HG03196 (cell line): ENCODE measurements around the gene RNF151.

Source experiments
- ATAC-seq: cut with Tn5 transposase; IDR thresholded peaks from one replicate; pipeline ENCODE4 v1.9.1; 2021; ENCODE audit not compliant: unreplicated experiment

Gene RNF151

DNA sequence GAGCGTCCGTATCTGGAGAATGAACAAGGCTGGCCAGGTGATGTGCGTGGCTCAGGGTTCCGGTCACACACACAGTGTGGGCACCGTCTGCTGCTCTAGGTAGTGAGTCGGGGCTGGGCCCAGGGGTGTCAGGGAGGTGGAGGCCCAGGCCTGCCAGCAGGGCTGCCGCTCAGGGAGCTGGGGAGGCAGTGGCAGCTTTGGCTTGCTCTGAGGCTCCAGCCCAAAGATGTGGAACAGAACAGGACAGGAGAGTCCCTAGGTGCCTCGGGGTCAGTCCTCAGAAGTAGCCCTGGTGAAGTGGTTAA is 9.5 kb downstream of the RNF151 start:
- ATAC-seq: no peak

DNA sequence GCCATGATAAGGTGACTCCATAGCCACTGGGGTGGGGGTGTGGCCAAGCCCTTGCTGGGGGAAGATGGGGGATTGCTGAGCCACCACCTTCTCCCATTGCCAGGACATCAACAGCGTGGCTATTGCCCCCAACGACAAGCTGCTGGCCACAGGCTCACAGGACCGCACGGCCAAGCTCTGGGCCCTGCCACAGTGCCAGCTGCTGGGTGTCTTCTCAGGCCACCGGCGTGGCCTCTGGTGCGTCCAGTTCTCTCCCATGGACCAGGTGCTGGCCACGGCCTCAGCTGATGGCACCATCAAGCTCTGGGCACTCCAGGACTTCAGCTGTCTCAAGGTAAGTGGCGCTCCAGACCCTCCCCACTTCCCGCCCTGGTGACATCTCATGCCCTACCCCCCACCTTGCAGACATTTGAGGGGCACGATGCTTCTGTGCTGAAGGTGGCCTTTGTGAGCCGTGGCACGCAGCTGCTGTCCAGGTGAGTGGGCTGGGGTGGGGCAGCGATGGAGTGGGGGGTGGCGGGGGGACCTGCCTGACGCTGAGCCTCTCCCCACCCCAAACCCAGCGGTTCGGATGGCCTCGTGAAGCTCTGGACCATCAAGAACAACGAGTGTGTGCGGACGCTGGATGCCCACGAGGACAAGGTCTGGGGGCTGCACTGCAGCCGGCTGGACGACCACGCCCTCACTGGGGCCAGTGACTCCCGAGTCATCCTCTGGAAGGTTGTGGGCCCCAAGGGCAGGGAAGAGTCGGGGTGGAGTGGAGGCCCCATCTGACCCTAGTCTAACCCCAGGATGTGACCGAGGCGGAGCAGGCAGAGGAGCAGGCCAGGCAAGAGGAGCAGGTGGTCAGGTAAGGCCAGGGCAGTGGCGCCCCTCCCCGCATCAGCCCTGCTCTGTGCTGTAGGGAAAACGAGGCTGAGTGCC is 10.6 kb downstream of the RNF151 start:
- ATAC-seq: no peak

GRCh38 chr16:1977875-1978268 is 11.2 kb downstream of the RNF151 start:
- no peak for ATAC-seq

DNA sequence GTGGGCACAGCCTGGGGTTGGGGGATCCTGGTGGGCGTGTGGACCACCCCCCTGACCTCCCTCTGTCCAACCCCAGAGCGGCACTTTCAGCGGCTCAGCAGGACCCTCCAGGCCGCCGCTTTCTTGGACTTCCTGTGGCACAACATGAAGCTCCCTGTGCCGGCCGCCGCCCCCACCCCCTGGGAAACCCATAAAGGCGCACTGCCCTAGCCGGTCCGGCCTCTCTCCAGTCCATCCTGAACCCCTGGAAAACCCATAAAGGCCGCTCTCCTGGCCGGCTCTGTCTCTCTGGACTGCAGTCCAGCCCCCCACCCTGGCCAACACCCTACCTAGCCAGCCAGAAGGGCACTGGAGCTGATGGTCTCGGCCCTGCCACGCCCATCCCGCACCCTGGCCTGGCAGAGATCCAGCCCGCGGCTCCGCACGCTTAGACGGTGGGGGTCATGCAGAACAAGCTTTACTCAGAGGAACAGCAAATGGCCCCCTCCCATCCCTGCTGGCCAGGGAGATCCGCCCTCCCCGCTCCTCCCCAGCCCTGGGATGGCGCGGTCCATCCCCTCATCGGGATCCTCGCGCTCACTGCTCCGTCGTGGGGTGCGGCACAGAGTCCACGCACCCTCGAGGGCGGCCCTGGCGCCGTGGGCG is 11.9 kb downstream of the RNF151 start:
- ATAC-seq: no peak

GRCh38 chr16:1979271-1980029 is 12.8 kb downstream of the RNF151 start:
- no peak for ATAC-seq

GRCh38 chr16:1980030-1980769 is 13.5 kb downstream of the RNF151 start:
- ATAC-seq: no peak

- no peak for ATAC-seq
Measured at GRCh38 chr16:1980770-1981087, 14.1 kb downstream of the RNF151 start.

- no peak for ATAC-seq
Measured at GRCh38 chr16:1981398-1981836, 14.8 kb downstream of the RNF151 start, which contains the start of gene NOXO1. NOXO1 (minus strand) TSS chr16:1981469; CDS start chr16:1981179, 290 bp downstream.

- no peak for ATAC-seq
Measured at GRCh38 chr16:1982013-1982433, 15.4 kb downstream of the RNF151 start.

DNA sequence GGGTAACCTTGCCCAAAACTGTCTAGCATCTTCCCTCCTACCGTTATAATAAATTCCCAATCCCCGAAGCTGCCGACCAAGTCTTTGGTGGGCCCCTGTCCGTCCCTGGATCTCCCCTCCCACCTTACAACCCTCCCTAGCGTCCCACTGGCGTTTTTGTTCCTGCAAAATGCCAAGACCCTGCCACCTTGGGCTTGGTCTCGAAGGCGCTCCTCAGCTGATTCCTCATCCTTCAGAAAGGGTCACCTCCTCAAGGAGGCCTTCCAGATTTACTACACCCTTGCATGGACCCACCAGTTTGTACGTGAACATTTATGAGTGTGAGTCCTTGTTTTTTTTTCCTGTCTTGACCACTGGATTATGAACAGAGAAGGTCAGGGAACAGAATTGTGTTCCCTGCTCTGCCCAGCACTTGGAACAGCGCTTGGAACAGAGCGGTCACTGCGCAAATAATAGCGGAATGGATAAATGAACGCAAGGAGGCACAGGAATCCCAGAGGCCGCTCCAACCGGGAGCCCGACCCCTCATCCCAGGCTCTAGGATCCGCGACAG is 16.4 kb downstream of the RNF151 start:
- ATAC-seq: no peak

DNA sequence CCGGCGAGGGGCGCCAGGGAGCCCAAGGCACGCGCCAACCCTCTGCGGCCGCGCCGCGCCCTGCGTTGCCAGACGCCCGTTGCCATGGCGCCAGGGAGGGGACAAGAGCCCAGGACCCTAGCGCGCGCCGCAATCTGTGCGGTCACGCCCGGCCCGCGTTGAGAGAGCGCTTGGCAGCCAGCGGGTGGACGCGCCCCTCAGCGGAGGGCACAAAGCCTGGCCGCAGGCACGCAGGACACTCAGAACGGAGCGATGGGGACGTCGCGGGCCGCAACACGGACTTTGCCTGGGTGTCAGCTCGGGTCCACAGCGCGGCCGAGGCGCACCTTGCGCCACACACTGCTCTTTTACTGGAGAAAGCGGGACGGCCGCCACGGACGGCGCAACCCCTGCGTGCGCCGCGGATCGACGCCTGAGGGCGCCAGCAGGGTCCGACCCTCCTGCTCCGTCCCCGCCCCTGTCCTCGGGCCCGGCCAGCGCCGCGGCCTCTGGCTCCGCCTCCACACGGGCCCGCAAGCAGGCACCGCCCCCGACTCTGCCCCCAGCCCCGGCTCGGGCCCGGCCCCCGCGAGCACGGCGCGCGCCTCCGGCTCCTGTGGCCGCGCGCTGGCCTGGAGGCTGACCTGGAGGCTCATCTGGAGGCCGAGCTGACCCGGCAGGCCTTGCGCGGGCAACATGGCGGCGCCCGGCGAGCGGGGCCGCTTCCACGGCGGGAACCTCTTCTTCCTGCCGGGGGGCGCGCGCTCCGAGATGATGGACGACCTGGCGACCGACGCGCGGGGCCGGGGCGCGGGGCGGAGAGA is 17.1 kb downstream of the RNF151 start, which contains the start of gene GFER:
Gene GFER, plus strand, starts transcription at position 650 of the 803 bp plus-strand sequence. Its CDS starts 26 bp downstream, at position 676.
- peak; percentile 68 for ATAC-seq

GRCh38 chr16:1984347-1985225 is 17.9 kb downstream of the RNF151 start:
- ATAC-seq: no peak

DNA sequence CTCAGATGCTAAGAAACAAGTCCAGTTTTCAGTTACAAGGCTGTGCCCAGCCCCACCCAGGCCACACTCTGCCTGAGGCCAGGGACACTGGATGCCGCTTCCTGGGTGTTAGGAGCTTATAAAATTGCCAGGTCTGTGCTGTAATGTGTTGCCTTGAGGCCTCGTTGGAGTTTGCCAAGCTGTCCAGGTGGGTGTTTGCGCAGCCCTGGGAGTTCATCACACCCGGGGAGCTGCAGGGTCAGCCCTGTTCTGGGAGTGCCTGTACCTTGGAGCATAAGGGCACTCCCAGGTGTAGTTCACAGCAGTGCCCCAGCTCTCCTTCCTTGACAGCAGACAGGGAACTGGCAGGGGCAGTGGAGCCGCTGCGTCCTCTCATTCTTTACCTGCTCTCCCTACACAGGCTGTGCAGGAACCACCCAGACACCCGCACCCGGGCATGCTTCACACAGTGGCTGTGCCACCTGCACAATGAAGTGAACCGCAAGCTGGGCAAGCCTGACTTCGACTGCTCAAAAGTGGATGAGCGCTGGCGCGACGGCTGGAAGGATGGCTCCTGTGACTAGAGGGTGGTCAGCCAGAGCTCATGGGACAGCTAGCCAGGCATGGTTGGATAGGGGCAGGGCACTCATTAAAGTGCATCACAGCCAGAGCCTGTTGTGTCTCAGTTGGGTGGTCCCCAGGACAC is 19.0 kb downstream of the RNF151 start:
- ATAC-seq: no peak

DNA sequence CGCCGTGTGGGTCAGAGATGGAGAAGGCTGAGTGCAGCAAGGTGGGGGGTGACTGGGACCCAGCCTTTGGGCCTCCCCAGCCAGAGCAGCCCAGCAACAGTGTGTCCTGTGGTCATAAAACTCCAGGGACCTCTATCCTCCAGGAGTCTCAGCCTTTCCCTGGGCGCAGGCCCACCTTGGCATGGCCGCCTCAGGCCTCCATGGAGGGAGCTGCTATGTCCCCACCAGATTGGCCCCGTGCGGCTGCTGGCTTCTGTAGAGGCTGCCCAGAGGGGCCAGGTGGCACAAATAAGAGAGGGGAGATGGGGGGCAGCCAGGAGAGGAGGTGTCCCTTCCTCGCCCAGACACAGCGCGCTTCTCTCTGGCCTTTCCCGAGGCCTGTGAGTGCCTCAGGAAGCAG is 20.5 kb downstream of the RNF151 start:
- ATAC-seq: no peak

DNA sequence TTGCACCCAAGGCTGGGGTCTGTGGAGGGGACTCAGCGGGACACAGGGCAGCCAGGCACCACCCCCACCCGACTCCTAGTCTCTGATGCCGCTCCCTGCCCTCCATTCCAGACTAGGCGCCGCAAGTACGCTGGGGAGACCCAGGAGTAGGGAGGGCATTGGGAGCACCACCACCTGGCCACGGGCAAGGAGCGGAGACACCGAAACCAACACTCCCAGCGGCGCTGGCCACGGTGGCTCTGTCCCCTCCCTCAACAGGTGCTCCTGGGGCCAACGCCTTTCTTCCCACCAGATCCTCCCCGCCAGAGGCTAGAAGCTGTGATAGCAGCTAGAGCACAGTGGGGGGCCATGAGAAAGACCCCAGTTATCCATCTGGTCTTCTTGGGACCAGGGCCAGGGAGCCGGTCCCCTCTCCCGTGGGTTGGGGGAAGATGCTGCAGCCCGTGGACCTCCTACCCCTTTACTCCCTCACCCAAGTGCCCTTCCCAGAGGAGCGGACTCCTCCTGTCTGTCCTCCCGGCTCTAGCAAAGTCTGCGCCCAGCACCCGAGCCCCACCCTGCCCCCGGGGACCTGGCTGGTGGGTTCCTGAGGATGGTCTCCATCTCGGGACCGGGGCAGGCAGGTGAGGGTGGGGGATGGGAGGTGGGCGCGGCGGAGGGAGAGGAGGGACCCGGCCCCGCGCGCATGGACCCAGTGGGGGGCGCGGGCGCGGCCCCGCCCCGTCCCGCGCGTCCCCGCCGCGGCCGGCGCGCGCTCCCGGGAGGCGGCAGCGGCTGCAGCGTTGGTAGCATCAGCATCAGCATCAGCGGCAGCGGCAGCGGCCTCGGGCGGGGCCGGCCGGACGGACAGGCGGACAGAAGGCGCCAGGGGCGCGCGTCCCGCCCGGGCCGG is 22.8 kb downstream of the RNF151 start, which contains the start of gene SYNGR3:
Gene SYNGR3, plus strand, starts transcription at position 762 of the 892 bp plus-strand sequence. CDS start 133 bp downstream, outside the sequence.
- ATAC-seq: no peak

GRCh38 chr16:1990101-1990350 is 23.4 kb downstream of the RNF151 start:
- no peak for ATAC-seq

GRCh38 chr16:1990351-1991134 is 23.9 kb downstream of the RNF151 start:
- no peak for ATAC-seq
